Astrocyte (in vitro differentiated cells and primary cell): ENCODE results near the gene ABHD17C.

Experiments used
- CTCF ChIP-seq: IDR thresholded peaks from 2 replicates; pipeline ENCODE4 v1.5.1; 2011; ENCODE audit warnings: low read depth, mild to moderate bottlenecking, inconsistent platforms, low read length, moderate library complexity; ENCODE audit not compliant: insufficient read depth
- EZH2 ChIP-seq: IDR thresholded peaks from 2 replicates; pipeline ENCODE4 v1.6.1; 2012; ENCODE audit warnings: mild to moderate bottlenecking, low read length, inconsistent platforms; ENCODE audit not compliant: insufficient read depth

GRCh38 chr15:80766275-80766674 is 71.2 kb downstream of the ABHD17C start:
- TF ChIP-seq CTCF (no peak), EZH2 (no peak)
